CD14-positive monocyte (primary cell): ENCODE measurements around the gene DPP10. TPM values are rescaled to one million over a fixed set of nuclear protein-coding genes. Genes with fewer than 3 reads are reported as not detected.

Experiments used
- DNase-seq, 3 donors: peaks; one replicate each; pipeline ENCODE4 v3.0.0-alpha.2; 2011 to 2022
- H2AFZ ChIP-seq: 2 replicates; pipeline ENCODE4 v1.6.0; 2012; ENCODE audit warnings: mild to moderate bottlenecking, low read depth, low read length, inconsistent platforms; ENCODE audit not compliant: insufficient read depth, poor library complexity, severe bottlenecking
- H3K27ac ChIP-seq, 2 donors: 1 replicate in 1 of 2; 2 replicates in 1 of 2; pipeline ENCODE4 v1.5.1; 2012 to 2013; ENCODE audit warnings: low read length in 2 of 2, control low read depth in 1 of 2, inconsistent platforms in 1 of 2, low read depth in 1 of 2, mild to moderate bottlenecking in 1 of 2
- H3K27me3 ChIP-seq, 2 donors: one replicate each; pipeline versions ENCODE4 v1.6.0 to v1.6.1; 2011 to 2013; ENCODE audit warnings: low read length in 2 of 2; ENCODE audit not compliant: control insufficient read depth in 2 of 2, insufficient read depth in 2 of 2
- H3K36me3 ChIP-seq, 2 donors: replicated peaks in 1 of 2; 1 replicate in 1 of 2; 2 replicates in 1 of 2; pipeline versions ENCODE4 v1.5.1 to v1.6.1; 2012 to 2013; ENCODE audit warnings: low read length in 2 of 2, control low read depth in 1 of 2, inconsistent platforms in 1 of 2, mild to moderate bottlenecking in 1 of 2; ENCODE audit not compliant: insufficient read depth in 2 of 2, control insufficient read depth in 1 of 2
- H3K4me1 ChIP-seq, 2 donors: 1 replicate in 1 of 2; 2 replicates in 1 of 2; pipeline versions ENCODE4 v1.5.1 to v1.6.1; 2012 to 2013; ENCODE audit warnings: low read length in 2 of 2, control low read depth in 1 of 2, inconsistent platforms in 1 of 2, mild to moderate bottlenecking in 1 of 2, moderate library complexity in 1 of 2; ENCODE audit not compliant: insufficient read depth in 2 of 2, control insufficient read depth in 1 of 2
- H3K4me2 ChIP-seq: replicated peaks from 2 replicates; pipeline ENCODE3; 2012; ENCODE audit warnings: low read length, moderate library complexity, mild to moderate bottlenecking; ENCODE audit not compliant: poor library complexity, severe bottlenecking; ENCODE audit errors: extremely low read depth
- H3K4me3 ChIP-seq, 3 experiments: fragments of 200-600 bp in 1 of 3; sonication (generic) in 1 of 3; replicated peaks in 1 of 3; 1 replicate in 2 of 3; 2 replicates in 1 of 3; pipeline ENCODE4 v1.5.1; 2011 to 2013; ENCODE audit warnings: low read length in 3 of 3, mild to moderate bottlenecking in 3 of 3, control low read depth in 2 of 3, low read depth in 2 of 3, inconsistent platforms in 1 of 3, moderate library complexity in 1 of 3
- H3K79me2 ChIP-seq: 2 replicates; pipeline ENCODE4 v1.6.0; 2012; ENCODE audit warnings: mild to moderate bottlenecking, control low read depth, inconsistent platforms, low read length, moderate library complexity; ENCODE audit not compliant: insufficient read depth
- H3K9ac ChIP-seq: 2 replicates; pipeline ENCODE4 v1.6.0; 2017; ENCODE audit warnings: low read length, mild to moderate bottlenecking; ENCODE audit not compliant: insufficient read depth, poor library complexity, severe bottlenecking
- H3K9me3 ChIP-seq, 2 donors: replicated peaks in 1 of 2; 1 replicate in 1 of 2; 2 replicates in 1 of 2; pipeline versions ENCODE4 v1.5.1 to v1.6.1; 2012 to 2013; ENCODE audit warnings: low read length in 2 of 2, control low read depth in 1 of 2; ENCODE audit not compliant: control insufficient read depth in 1 of 2, insufficient read depth in 1 of 2
- H4K20me1 ChIP-seq: 2 replicates; pipeline ENCODE4 v1.6.0; 2012; ENCODE audit warnings: mild to moderate bottlenecking, low read length, control low read depth, moderate library complexity; ENCODE audit not compliant: insufficient read depth
- H3K27ac Mint-ChIP-seq, 7 donors: one replicate each; pipeline ENCODE4 v1.8.0; 2020; ENCODE audit warnings: mild to moderate bottlenecking in 7 of 7, mixed read lengths in 7 of 7, moderate library complexity in 6 of 7, inconsistent platforms in 2 of 7
- H3K27me3 Mint-ChIP-seq, 3 donors: one replicate each; pipeline ENCODE4 v1.8.0; 2021 to 2022; ENCODE audit warnings: low read depth in 3 of 3, mild to moderate bottlenecking in 3 of 3, mixed read lengths in 3 of 3, moderate library complexity in 3 of 3, inconsistent platforms in 1 of 3
- H3K36me3 Mint-ChIP-seq, 2 donors: one replicate each; pipeline ENCODE4 v1.8.0; 2020; ENCODE audit warnings: mixed read lengths in 2 of 2, inconsistent platforms in 1 of 2, mild to moderate bottlenecking in 1 of 2
- H3K4me1 Mint-ChIP-seq: one replicate; pipeline ENCODE4 v1.8.0; 2020; ENCODE audit warnings: mild to moderate bottlenecking, mixed read lengths
- H3K4me3 Mint-ChIP-seq, 2 donors: one replicate each; pipeline ENCODE4 v1.8.0; 2020; ENCODE audit warnings: mild to moderate bottlenecking in 2 of 2, mixed read lengths in 2 of 2, moderate library complexity in 1 of 2
- H3K9me3 Mint-ChIP-seq, 7 donors: one replicate each; pipeline ENCODE4 v1.8.0; 2020 to 2022; ENCODE audit warnings: mixed read lengths in 7 of 7, mild to moderate bottlenecking in 6 of 7, moderate library complexity in 6 of 7, inconsistent platforms in 2 of 7
- CTCF ChIP-seq: fragments of 200-600 bp; IDR thresholded peaks from one replicate; pipeline ENCODE4 v1.8.0; 2022; ENCODE audit warnings: antibody characterized with exemption, mild to moderate bottlenecking
- WGBS: methylation state at CpG from one replicate; pipeline ENCODE4 v1.1.5; 2013; ENCODE audit warnings: missing lambda C conversion rate; ENCODE audit not compliant: insufficient coverage; 5-methylcytosine and 5-hydroxymethylcytosine counted together
- intact Hi-C, 2 donors: fragments of 100-400 bp; cut with micrococcal nuclease; formaldehyde crosslinking; loops; one replicate each; pipeline versions ENCODE4 v1.15.0 to v1.15.1; 2023
- polyA plus RNA-seq, 3 donors: library from polyadenylated mRNA; depleted of rRNA in 1 of 3; unstranded in 2 of 3; stranded (reverse) in 1 of 3; fragments of 300-500 nt in 2 of 3; fragments of >200 nt in 1 of 3; fragmentation: Illumina TruSeq in 2 of 3; gene quantifications; 1 replicate in 2 of 3; 2 replicates in 1 of 3; pipeline ENCODE4 v1.2.3, GENCODE V29; 2012 to 2021

Gene DPP10
- polyA plus RNA-seq, 3 donors = not detected

GRCh38 chr2:115034801-115035200, 592.4 kb downstream of the DPP10 start:
- Mint-ChIP-seq H3K27ac (no peak overlapping the region), H3K4me1 (no peaks in the 10 kb centered on the region), H3K9me3 (peaks cover 0 to 19% (median 3%) of the 10 kb centered on the region in 7 donors), H3K27me3 (peaks cover 0 to 1% (median 1%) of the 10 kb centered on the region in 3 donors), H3K4me3 (no peak overlapping the region), H3K36me3 (no peaks in the 10 kb centered on the region)
- Histone ChIP-seq H3K27me3 (no peaks in the 10 kb centered on the region), H3K4me3 (no peak overlapping the region), H3K9me3 (peaks cover 5 to 12% of the 10 kb centered on the region in 2 donors), H2AFZ (no peak overlapping the region), H3K36me3 (no peaks in the 10 kb centered on the region), H3K27ac (no peak overlapping the region), H3K4me2 (no peak overlapping the region), H3K9ac (no peak overlapping the region), H4K20me1 (no peaks in the 10 kb centered on the region), H3K4me1 (no peaks in the 10 kb centered on the region), H3K79me2 (no peaks in the 10 kb centered on the region)
- no peak for DNase-seq
- 81% methylated on average over 3 of the region's 3 CpGs for WGBS
- intact Hi-C loops = no loop called here
- TF ChIP-seq CTCF = no peak

DNA sequence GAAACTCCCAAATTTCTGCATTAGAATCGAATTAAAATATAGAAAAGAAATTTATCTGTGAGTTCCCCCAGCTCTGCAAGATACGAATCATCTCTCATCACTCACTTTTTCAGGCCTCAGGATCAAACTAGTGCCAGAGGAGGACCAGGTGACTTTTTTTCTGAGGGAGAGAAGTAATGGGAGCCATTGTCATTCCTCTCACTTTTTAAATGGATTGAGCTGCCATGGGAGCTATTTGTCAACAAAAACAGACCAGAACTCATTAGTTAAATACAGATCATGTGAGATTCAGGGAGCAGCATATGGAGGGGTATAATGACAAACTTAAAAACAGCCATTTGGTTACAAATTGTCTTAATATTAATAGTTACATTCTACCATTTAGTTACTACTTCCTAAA, 594.4 kb downstream of the DPP10 start:
- Mint-ChIP-seq H3K27ac (no peak overlapping the region), H3K4me1 (no peaks in the 10 kb centered on the region), H3K27me3 (peaks cover 0 to 3% (median 1%) of the 10 kb centered on the region in 3 donors), H3K4me3 (no peak overlapping the region), H3K36me3 (no peaks in the 10 kb centered on the region), H3K9me3 (peaks cover 0 to 18% (median 4%) of the 10 kb centered on the region in 7 donors)
- no peak overlapping the region for H2AFZ ChIP-seq
- no peak for TF ChIP-seq CTCF
- DNase-seq = no peak
- H3K9me3 ChIP-seq = peaks cover 0 to 18% of the 10 kb centered on the region in 2 donors
- WGBS = no CpG with 5 or more reads among the region's 2 CpGs
- no peak overlapping the region for H3K27ac ChIP-seq
- H3K9ac ChIP-seq = no peak overlapping the region
- intact Hi-C loops = no loop called here
- H3K4me1 ChIP-seq = no peaks in the 10 kb centered on the region
- no peaks in the 10 kb centered on the region for H3K27me3 ChIP-seq
- H3K4me3 ChIP-seq = no peak overlapping the region
- no peaks in the 10 kb centered on the region for H4K20me1 ChIP-seq
- H3K4me2 ChIP-seq = no peak overlapping the region
- no peaks in the 10 kb centered on the region for H3K79me2 ChIP-seq
- no peaks in the 10 kb centered on the region for H3K36me3 ChIP-seq
